Heart right ventricle (tissue), 16 donors: Measurements from ENCODE around the gene AHR. TPM values are rescaled to one million over a fixed set of nuclear protein-coding genes. Genes with fewer than 3 reads are reported as not detected.

Source experiments
- ATAC-seq, 8 donors: fragments of 200-7000 bp; cut with Tn5 transposase; one replicate each; pipeline ENCODE4 v1.9.1; 2020; ENCODE audit warnings: mild to moderate bottlenecking in 8 of 8, moderate library complexity in 8 of 8, moderate number of reproducible peaks in 1 of 8
- DNase-seq, 2 donors: peaks; one replicate each; pipeline ENCODE4 v3.0.0-alpha.2; 2020
- H3K27ac ChIP-seq, 10 donors: fragments of 200-600 bp; sonication (generic) in 2 of 10; one replicate each; pipeline versions ENCODE4 v1.5.0 to v1.8.0; 2020 to 2022; ENCODE audit warnings: mild to moderate bottlenecking in 3 of 10
- H3K27me3 ChIP-seq, 7 donors: fragments of 200-600 bp; one replicate each; pipeline ENCODE4 v1.8.0; 2021 to 2022; ENCODE audit warnings: mild to moderate bottlenecking in 2 of 7
- H3K36me3 ChIP-seq, 9 donors: fragments of 200-600 bp; sonication (generic) in 1 of 9; one replicate each; pipeline versions ENCODE4 v1.5.0 to v1.8.0; 2020 to 2022; ENCODE audit warnings: mild to moderate bottlenecking in 2 of 9
- H3K4me1 ChIP-seq, 9 donors: fragments of 200-600 bp; sonication (generic) in 1 of 9; one replicate each; pipeline versions ENCODE4 v1.5.0 to v1.8.0; 2020 to 2022; ENCODE audit warnings: mild to moderate bottlenecking in 4 of 9
- H3K4me3 ChIP-seq, 10 donors: fragments of 200-600 bp; sonication (generic) in 2 of 10; one replicate each; pipeline versions ENCODE4 v1.5.0 to v1.8.0; 2020 to 2022; ENCODE audit warnings: mild to moderate bottlenecking in 7 of 10, moderate library complexity in 2 of 10
- H3K9me3 ChIP-seq, 11 donors: fragments of 200-600 bp in 10 of 11; sonication (generic) in 2 of 11; one replicate each; pipeline versions ENCODE4 v1.5.0 to v1.8.0; 2013 to 2022; ENCODE audit warnings: mild to moderate bottlenecking in 2 of 11, control low read depth in 1 of 11, moderate library complexity in 1 of 11
- WGBS, 2 donors: extraction: QIAGEN DNeasy Blood & Tissue Kit; methylation state at CpG; one replicate each; pipeline ENCODE4 v1.1.7; 2013; ENCODE audit warnings: inconsistent platforms in 1 of 2; 5-methylcytosine and 5-hydroxymethylcytosine counted together
- intact Hi-C, 10 donors: fragments of 100-400 bp; cut with DNase I; formaldehyde crosslinking; loops; one replicate each; pipeline versions ENCODE4 v1.11.1 to v1.14.2; 2022
- polyA plus RNA-seq, 2 donors: library from polyadenylated mRNA; stranded (reverse); fragments of 200-250 nt; gene quantifications; one replicate each; pipeline ENCODE4 v1.2.3, GENCODE V29; 2013
- total RNA-seq, 10 donors: library from RNA; stranded (reverse); fragmentation: NEBNext Ultra II Directional in 3 of 10; extraction: Animal tissue kit (Norgen Biotek cat#: 25700) in 3 of 10; gene quantifications; one replicate each; pipeline versions ENCODE4 v1.2.1 to v1.2.4, GENCODE V29; 2021 to 2023
- TF ChIP-seq, protein P1 (sequence below), 9 donors: fragments of 200-600 bp; sonication (generic) in 2 of 9; IDR thresholded peaks; one replicate each; pipeline versions ENCODE4 v1.5.0 to v1.8.0; 2021 to 2022; ENCODE audit warnings: antibody characterized with exemption in 9 of 9, mild to moderate bottlenecking in 5 of 9, moderate library complexity in 1 of 9
- donor health status: Arrhythmogenic right ventricular cardiomyopathy.
- donor health status: ischemic (EF 13 %, LVEDD 7.1; RV severe dilation, severe dysfunction).
- donor health status: healthy with polysubstance abuse.
- donor health status: DM: no; HTN: yes; CAD: no.
- donor health status: DM: no; HTN: no; CAD: no.
- donor health status: ischemic (EF 25% LVEDD 6.9; RV normal size, moderate dysfunction).
- donor health status: ischemic (EF 25% LVEDD 5.7; RV mildly dilated, moderate dysfunction).
- donor health status: healthy.
- donor health status: DM: yes; HTN: yes; CAD: no.
- donor health status: Ischemic cardiomyopathy.
- donor health status: ischemic (EF 35%, LVEDD 5.7; RV mildly dilated, moderate dysfunction).
- donor health status: nonischemic (EF 11% LVEDD 7.7; RV severe dilation, severe dysfunction).
- donor health status: DM: yes; HTN: yes; CAD: no.
- donor health status: PGD.
- donor health status: ischemic (EF 29% LVEDD 5.4; RV normal size, mild dysfunction).
- donor health status: nonischemic (EF 23%, LVEDD 6.1; RV moderate dilation, normal function).

Gene AHR
- total and polyA plus RNA-seq, 12 donors, result 5.3 to 52.8 (median 33.0) TPM

DNA sequence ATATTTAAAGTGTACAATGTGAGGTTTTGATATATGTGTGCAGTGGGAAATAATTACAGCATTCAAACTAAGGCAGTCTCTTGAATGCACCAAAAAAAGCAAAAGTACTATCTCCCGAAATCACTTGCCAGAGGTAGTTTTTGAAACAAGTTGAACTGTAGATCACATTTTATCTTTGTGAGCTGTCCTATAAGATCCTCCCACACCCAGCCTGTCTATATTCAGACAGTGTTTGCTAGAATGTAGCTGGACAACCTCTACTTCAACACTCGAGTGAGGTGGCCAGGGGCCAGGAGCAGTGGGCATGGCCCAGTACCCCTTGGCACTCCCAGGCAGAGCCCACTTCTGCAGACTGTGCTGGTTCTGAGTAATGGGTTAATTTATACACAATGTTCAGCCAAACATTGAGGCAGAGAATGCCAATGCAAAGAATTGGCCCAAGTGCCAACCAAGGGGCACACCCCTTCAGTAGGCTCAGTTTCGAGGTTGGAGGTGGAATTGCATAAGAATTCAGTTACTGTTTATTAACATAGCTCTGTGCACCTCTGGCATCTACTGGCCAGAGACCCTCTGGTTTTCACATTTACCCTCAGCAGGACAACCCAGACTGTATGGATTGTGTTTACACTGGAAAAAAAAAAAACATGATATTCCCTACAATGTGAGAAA is 70.5 kb downstream of the AHR start:
- Histone ChIP-seq H3K27me3 (no peaks in the 10 kb centered on the region), H3K9me3 (no peaks in the 10 kb centered on the region), H3K4me1 (peaks cover 0 to 42% (median 0%) of the 10 kb centered on the region in 9 donors), H3K36me3 (no peaks in the 10 kb centered on the region), H3K4me3 (no peak overlapping the region), H3K27ac (peak overlapping the region in 1 of 10 donors; percentile 61)
- TF ChIP-seq, protein P1, sequence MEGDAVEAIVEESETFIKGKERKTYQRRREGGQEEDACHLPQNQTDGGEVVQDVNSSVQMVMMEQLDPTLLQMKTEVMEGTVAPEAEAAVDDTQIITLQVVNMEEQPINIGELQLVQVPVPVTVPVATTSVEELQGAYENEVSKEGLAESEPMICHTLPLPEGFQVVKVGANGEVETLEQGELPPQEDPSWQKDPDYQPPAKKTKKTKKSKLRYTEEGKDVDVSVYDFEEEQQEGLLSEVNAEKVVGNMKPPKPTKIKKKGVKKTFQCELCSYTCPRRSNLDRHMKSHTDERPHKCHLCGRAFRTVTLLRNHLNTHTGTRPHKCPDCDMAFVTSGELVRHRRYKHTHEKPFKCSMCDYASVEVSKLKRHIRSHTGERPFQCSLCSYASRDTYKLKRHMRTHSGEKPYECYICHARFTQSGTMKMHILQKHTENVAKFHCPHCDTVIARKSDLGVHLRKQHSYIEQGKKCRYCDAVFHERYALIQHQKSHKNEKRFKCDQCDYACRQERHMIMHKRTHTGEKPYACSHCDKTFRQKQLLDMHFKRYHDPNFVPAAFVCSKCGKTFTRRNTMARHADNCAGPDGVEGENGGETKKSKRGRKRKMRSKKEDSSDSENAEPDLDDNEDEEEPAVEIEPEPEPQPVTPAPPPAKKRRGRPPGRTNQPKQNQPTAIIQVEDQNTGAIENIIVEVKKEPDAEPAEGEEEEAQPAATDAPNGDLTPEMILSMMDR (IDR thresholded peaks at IDR 0.05), result no peak
- DNase-seq (no peak), ATAC-seq (no peak)
- 80% methylated on average over 3 of the region's 3 CpGs for WGBS, 2 donors
- intact Hi-C loops, result no loop called here

DNA sequence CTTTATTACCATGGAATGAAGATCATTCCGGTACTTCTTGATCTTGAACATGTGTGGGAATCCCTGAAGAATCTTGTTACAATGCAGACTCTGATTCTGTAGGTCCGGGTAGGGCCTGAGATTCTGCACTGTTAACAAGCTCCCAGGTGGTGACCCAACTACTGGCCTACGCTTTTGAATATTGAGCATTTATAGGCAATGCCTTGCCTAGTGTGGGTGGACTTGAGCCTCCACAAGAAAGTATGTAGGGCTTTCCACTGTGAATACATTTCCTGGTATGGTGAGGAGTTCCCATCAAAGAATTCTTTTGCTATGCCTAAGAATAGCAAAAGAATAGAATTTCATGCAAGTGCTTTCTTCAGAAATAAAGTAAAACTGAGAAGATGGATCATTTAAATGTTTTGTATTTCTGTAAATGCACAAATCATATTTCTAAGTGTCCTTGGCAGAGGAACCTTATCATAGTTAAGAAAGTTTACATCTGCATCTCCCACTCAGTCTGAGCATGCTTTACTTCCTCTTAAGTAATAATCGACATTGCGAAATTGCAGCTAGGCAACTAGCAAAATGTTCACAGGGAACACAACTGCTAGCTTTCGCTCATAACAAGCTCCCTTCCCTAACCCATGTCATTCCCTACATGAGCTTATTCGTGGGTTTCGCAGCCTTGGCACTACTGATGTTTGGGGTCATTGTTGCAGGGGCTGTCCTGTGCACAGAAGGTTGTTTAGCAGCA is 71.4 kb downstream of the AHR start:
- 76 to 85% methylated on average over 8 of the region's 8 CpGs for WGBS, 2 donors
- peak in 1 of 2 donors; percentile 16 for DNase-seq
- H3K4me1 ChIP-seq, result peaks cover 0 to 42% (median 0%) of the 10 kb centered on the region in 9 donors
- ATAC-seq, result peak in 7 of 8 donors; percentile 52 to 90 (median 82)
- TF ChIP-seq, protein P1 (IDR thresholded peaks at IDR 0.05), result no peak
- no peaks in the 10 kb centered on the region for H3K36me3 ChIP-seq
- intact Hi-C loops, result no loop called here
- H3K27ac ChIP-seq, result peak overlapping the region in 1 of 10 donors; percentile 61
- no peaks in the 10 kb centered on the region for H3K9me3 ChIP-seq
- H3K4me3 ChIP-seq, result no peak overlapping the region
- H3K27me3 ChIP-seq, result no peaks in the 10 kb centered on the region

DNA sequence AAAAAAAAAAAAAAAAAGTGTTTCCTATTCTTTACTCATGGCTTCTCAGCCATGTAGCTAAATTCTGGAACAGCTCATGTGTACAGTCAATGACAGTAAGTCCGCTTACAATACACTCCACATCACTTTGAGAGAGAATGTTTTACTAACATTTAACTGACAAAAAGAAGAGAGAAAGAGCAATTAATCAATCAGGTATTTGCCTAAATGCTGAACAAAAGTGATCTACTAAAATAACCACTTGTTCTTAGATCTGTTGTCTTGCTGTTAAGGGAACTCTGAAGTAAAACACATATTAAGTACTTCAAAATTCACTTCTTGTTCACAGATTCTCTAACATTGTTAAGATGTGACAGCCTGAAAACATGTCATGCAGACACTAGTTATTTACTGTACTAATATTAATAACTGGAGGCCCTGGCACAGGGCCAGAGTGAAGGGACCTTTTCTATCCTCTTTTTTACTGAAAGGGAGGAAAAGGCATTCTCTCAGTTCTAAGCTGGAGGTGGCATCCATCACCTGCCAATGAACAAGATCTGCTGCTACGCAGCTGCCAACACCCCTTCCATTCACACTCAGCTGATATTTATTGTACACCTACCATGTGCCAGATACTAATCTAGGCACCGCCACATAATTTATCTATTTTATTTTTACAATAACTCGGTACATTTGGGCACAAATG is 72.6 kb downstream of the AHR start:
- H3K36me3 ChIP-seq, result no peaks in the 10 kb centered on the region
- H3K9me3 ChIP-seq, result no peaks in the 10 kb centered on the region
- ATAC-seq, result no peak
- H3K27ac ChIP-seq, result peak overlapping the region in 1 of 10 donors; percentile 61
- TF ChIP-seq, protein P1 (IDR thresholded peaks at IDR 0.05), result no peak
- WGBS, 2 donors, result 94 to 97% methylated on average over 4 of the region's 4 CpGs
- peaks cover 0 to 42% (median 0%) of the 10 kb centered on the region in 9 donors for H3K4me1 ChIP-seq
- DNase-seq, result no peak
- intact Hi-C loops, result no loop called here
- no peaks in the 10 kb centered on the region for H3K27me3 ChIP-seq
- no peak overlapping the region for H3K4me3 ChIP-seq
